GM23338 (cell line): ENCODE measurements around the gene ITPRID2. TPM values are rescaled to one million over a fixed set of nuclear protein-coding genes. Genes with fewer than 3 reads are reported as not detected.

Experiments
- ATAC-seq: fragments of 200-7000 bp; cut with Tn5 transposase; 3 replicates; pipeline ENCODE4 v1.9.1; 2020
- DNase-seq: peaks from one replicate; pipeline ENCODE4 v3.0.0-alpha.2; 2015; ENCODE audit warnings: low spot score
- H2AFZ ChIP-seq: fragments of 200-600 bp; sonication (generic); 2 replicates; pipeline ENCODE4 v1.8.0; 2016; ENCODE audit warnings: antibody characterized with exemption, mild to moderate bottlenecking, moderate library complexity
- H3F3A ChIP-seq: fragments of 200-600 bp; sonication (generic); replicated peaks from 2 replicates; pipeline ENCODE4 v1.8.0; 2017; ENCODE audit warnings: antibody characterized with exemption, mixed run types, low read depth
- H3K27ac ChIP-seq: fragments of 200-600 bp; sonication (generic); 2 replicates; pipeline ENCODE4 v1.6.1; 2016; ENCODE audit warnings: low read depth
- H3K27me3 ChIP-seq: fragments of 200-600 bp; sonication (generic); 2 replicates; pipeline ENCODE4 v1.8.0; 2016; ENCODE audit warnings: mild to moderate bottlenecking, mixed run types, moderate library complexity; ENCODE audit not compliant: insufficient read depth
- H3K36me3 ChIP-seq: fragments of 200-600 bp; sonication (generic); 2 replicates; pipeline ENCODE4 v1.8.0; 2016; ENCODE audit warnings: mild to moderate bottlenecking; ENCODE audit not compliant: insufficient read depth
- H3K4me1 ChIP-seq: fragments of 200-600 bp; sonication (generic); 2 replicates; pipeline ENCODE4 v1.8.0; 2016; ENCODE audit warnings: mild to moderate bottlenecking, moderate library complexity; ENCODE audit not compliant: insufficient read depth
- H3K4me2 ChIP-seq: fragments of 200-600 bp; sonication (generic); 2 replicates; pipeline ENCODE4 v1.7.1; 2017; ENCODE audit warnings: mixed run types
- H3K4me3 ChIP-seq: fragments of 200-600 bp; sonication (generic); 2 replicates; pipeline ENCODE4 v1.6.1; 2016; ENCODE audit warnings: mixed run types
- H3K79me2 ChIP-seq: fragments of 200-600 bp; sonication (generic); replicated peaks from 2 replicates; pipeline ENCODE4 v1.8.0; 2017; ENCODE audit warnings: mild to moderate bottlenecking; ENCODE audit not compliant: insufficient read depth
- H3K9me2 ChIP-seq: fragments of 200-600 bp; sonication (generic); 2 replicates; pipeline ENCODE4 v1.8.0; 2017; ENCODE audit not compliant: insufficient read depth
- H4K20me1 ChIP-seq: fragments of 200-600 bp; sonication (generic); replicated peaks from 2 replicates; pipeline ENCODE4 v1.8.0; 2017; ENCODE audit warnings: mild to moderate bottlenecking; ENCODE audit not compliant: insufficient read depth
- H3K27ac Mint-ChIP-seq: 2 replicates; pipeline ENCODE4 v1.8.0; 2020; ENCODE audit warnings: inconsistent platforms, mild to moderate bottlenecking, moderate library complexity, mixed read lengths
- H3K27me3 Mint-ChIP-seq: 3 replicates; pipeline ENCODE4 v1.8.0; 2022; ENCODE audit warnings: low read depth, mild to moderate bottlenecking, moderate library complexity, mixed read lengths, inconsistent platforms; ENCODE audit not compliant: insufficient read depth, poor library complexity
- H3K36me3 Mint-ChIP-seq: 3 replicates; pipeline ENCODE4 v1.8.0; 2021; ENCODE audit warnings: low read depth, mild to moderate bottlenecking, inconsistent platforms, moderate library complexity, mixed read lengths
- H3K4me1 Mint-ChIP-seq: 3 replicates; pipeline ENCODE4 v1.8.0; 2020; ENCODE audit warnings: mild to moderate bottlenecking, inconsistent platforms, mixed read lengths
- H3K4me3 Mint-ChIP-seq: 3 replicates; pipeline ENCODE4 v1.8.0; 2021; ENCODE audit warnings: moderate library complexity, mild to moderate bottlenecking, inconsistent platforms, mixed read lengths
- H3K9me3 Mint-ChIP-seq: 3 replicates; pipeline ENCODE4 v1.8.0; 2020; ENCODE audit warnings: moderate library complexity, mild to moderate bottlenecking, inconsistent platforms, mixed read lengths
- CREB1 ChIP-seq: fragments of 250-450 bp; sonication (Bioruptor Pico); IDR thresholded peaks from 2 replicates; pipeline ENCODE4 v1.5.0; 2020; ENCODE audit warnings: low read depth, mild to moderate bottlenecking, moderate library complexity
- EZH2 ChIP-seq: fragments of 200-600 bp; sonication (generic); IDR thresholded peaks from one replicate; pipeline ENCODE4 v1.8.0; 2017; ENCODE audit warnings: antibody characterized with exemption, mild to moderate bottlenecking, low read depth; ENCODE audit not compliant: unreplicated experiment
- JUNB ChIP-seq: IDR thresholded peaks from one replicate; pipeline ENCODE4 v1.6.1; 2016; ENCODE audit warnings: antibody characterized with exemption; ENCODE audit not compliant: unreplicated experiment
- NANOG ChIP-seq: IDR thresholded peaks from 2 replicates; pipeline ENCODE4 v1.6.1; 2016; ENCODE audit warnings: antibody characterized with exemption, borderline replicate concordance
- POLR2AphosphoS5 ChIP-seq: IDR thresholded peaks from 2 replicates; pipeline ENCODE4 v1.6.1; 2016; ENCODE audit warnings: antibody characterized with exemption, low read depth
- STAT1 ChIP-seq: IDR thresholded peaks from one replicate; pipeline ENCODE4 v1.6.1; 2016; ENCODE audit warnings: antibody characterized with exemption; ENCODE audit not compliant: unreplicated experiment
- ZNF114 ChIP-seq: fragments of 250-450 bp; sonication (Bioruptor Pico); IDR thresholded peaks from 2 replicates; pipeline ENCODE4 v1.5.0; 2020; ENCODE audit warnings: mild to moderate bottlenecking, moderate library complexity
- ZNF331 ChIP-seq: fragments of 250-450 bp; sonication (Bioruptor Pico); IDR thresholded peaks from 2 replicates; pipeline ENCODE4 v1.5.0; 2020; ENCODE audit warnings: low read depth, mild to moderate bottlenecking, moderate library complexity
- polyA plus RNA-seq: library from polyadenylated mRNA; unstranded; fragments of >200 nt; fragmentation: Nextera tagmentation; extraction: Ambion mirVana; gene quantifications from 2 replicates; pipeline ENCODE4 v1.2.1, GENCODE V29; 2016
- total RNA-seq: library from RNA; depleted of rRNA; stranded (reverse); fragments of >200 nt; shearing (Covaris generic); gene quantifications from 2 replicates; pipeline ENCODE4 v1.2.3, GENCODE V29; 2014
- TF ChIP-seq, protein P1 (sequence below): IDR thresholded peaks from one replicate; pipeline ENCODE4 v1.6.1; 2018; ENCODE audit warnings: antibody characterized with exemption; ENCODE audit not compliant: unreplicated experiment
- TF ChIP-seq, protein P2 (sequence below): IDR thresholded peaks from 2 replicates; pipeline ENCODE4 v1.6.1; 2016; ENCODE audit warnings: antibody characterized with exemption
- TF ChIP-seq, protein P3 (sequence below): fragments of 250-450 bp; sonication (Bioruptor Pico); IDR thresholded peaks from 2 replicates; pipeline ENCODE4 v1.5.0; 2020; ENCODE audit warnings: mild to moderate bottlenecking, moderate library complexity

Gene ITPRID2
- total and polyA plus RNA-seq, 2 experiments from 2014 or later = 4.4 to 12.0 TPM

DNA sequence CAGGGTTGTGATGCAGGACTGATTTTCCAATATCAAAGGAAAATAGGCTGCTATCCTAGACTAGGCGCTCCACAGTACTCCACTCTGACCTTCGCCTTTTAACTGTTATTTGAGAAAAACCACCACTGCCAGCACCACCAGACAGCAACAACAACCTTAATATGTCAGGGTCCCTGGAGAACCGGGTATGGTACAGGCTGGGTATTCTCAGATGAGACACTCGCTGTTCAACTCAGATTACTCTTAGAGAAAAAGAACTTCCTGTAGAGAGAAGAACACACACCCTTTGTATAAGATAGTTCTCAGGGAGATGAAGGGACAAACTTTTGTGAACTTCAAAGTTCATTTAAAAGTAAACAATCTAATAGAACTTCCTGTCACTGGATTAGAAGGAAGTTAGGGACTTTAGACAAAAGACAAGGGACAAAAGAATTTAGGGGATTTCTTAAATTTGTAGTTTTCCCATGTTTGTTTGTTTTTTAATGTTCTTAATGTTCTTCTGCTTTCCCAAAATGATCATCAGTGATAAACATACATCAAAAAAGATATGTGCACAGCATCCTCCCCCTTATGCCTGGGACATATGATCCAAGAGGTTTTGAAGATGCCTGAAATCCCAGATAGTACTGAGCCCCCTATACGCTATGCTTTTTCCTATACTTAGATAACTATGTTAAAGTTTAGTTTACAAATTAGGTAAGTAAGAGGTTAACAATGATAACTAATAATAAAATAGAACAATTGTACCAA is 52.8 kb downstream of the ITPRID2 start:
- peaks cover 6% of the 10 kb centered on the region; the same call in 1 of the 2 replicates for H3K4me1 ChIP-seq
- TF ChIP-seq, protein P1, sequence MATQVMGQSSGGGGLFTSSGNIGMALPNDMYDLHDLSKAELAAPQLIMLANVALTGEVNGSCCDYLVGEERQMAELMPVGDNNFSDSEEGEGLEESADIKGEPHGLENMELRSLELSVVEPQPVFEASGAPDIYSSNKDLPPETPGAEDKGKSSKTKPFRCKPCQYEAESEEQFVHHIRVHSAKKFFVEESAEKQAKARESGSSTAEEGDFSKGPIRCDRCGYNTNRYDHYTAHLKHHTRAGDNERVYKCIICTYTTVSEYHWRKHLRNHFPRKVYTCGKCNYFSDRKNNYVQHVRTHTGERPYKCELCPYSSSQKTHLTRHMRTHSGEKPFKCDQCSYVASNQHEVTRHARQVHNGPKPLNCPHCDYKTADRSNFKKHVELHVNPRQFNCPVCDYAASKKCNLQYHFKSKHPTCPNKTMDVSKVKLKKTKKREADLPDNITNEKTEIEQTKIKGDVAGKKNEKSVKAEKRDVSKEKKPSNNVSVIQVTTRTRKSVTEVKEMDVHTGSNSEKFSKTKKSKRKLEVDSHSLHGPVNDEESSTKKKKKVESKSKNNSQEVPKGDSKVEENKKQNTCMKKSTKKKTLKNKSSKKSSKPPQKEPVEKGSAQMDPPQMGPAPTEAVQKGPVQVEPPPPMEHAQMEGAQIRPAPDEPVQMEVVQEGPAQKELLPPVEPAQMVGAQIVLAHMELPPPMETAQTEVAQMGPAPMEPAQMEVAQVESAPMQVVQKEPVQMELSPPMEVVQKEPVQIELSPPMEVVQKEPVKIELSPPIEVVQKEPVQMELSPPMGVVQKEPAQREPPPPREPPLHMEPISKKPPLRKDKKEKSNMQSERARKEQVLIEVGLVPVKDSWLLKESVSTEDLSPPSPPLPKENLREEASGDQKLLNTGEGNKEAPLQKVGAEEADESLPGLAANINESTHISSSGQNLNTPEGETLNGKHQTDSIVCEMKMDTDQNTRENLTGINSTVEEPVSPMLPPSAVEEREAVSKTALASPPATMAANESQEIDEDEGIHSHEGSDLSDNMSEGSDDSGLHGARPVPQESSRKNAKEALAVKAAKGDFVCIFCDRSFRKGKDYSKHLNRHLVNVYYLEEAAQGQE = no peak
- H3K27me3 ChIP-seq = no peaks in the 10 kb centered on the region
- no peak overlapping the region for H2AFZ ChIP-seq
- H3K27ac Mint-ChIP-seq = no peak overlapping the region
- H3K27me3 Mint-ChIP-seq = no peaks in the 10 kb centered on the region
- H3K36me3 ChIP-seq = no peaks in the 10 kb centered on the region
- peaks cover 4% of the 10 kb centered on the region; the same call in 1 of the 2 replicates for H3K9me2 ChIP-seq
- no peak overlapping the region for H3K27ac ChIP-seq
- H3K4me3 ChIP-seq = no peak overlapping the region
- ATAC-seq = no peak
- no peaks in the 10 kb centered on the region for H3K36me3 Mint-ChIP-seq
- no peaks in the 10 kb centered on the region for H4K20me1 ChIP-seq
- DNase-seq = no peak
- H3K4me2 ChIP-seq = no peak overlapping the region
- H3K4me3 Mint-ChIP-seq = no peak overlapping the region
- no peaks in the 10 kb centered on the region for H3K79me2 ChIP-seq
- no peaks in the 10 kb centered on the region for H3F3A ChIP-seq
- H3K4me1 Mint-ChIP-seq = no peaks in the 10 kb centered on the region; the same call in 2 of the 3 replicates
- no peaks in the 10 kb centered on the region for H3K9me3 Mint-ChIP-seq

DNA sequence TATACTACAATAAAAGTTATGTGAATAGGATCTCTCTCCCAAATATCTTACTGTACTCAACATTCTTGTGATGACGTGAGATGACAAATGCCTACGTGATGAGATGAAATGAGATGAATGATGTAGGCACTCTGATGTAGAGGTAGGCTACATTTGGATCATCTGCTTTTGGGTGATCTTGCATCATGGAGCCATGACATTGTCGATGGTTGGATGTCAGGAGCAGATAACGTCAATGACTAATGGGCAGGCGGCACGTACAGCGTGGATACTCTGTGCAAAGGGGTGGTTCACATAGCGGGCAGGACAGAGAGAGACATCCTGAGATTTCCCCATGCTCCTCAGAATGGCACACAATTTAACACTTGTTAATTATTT is 53.4 kb downstream of the ITPRID2 start:
- Histone ChIP-seq H3K4me3 (no peak overlapping the region), H3K4me2 (no peak overlapping the region), H3K9me2 (peaks cover 4% of the 10 kb centered on the region; the same call in 1 of the 2 replicates), H3K27ac (no peak overlapping the region), H2AFZ (no peak overlapping the region), H3K4me1 (peaks cover 6% of the 10 kb centered on the region; the same call in 1 of the 2 replicates), H3K36me3 (no peaks in the 10 kb centered on the region), H3K79me2 (no peaks in the 10 kb centered on the region), H3F3A (no peaks in the 10 kb centered on the region), H3K27me3 (no peaks in the 10 kb centered on the region), H4K20me1 (no peaks in the 10 kb centered on the region)
- no peak overlapping the region for H3K27ac Mint-ChIP-seq
- no peaks in the 10 kb centered on the region for H3K36me3 Mint-ChIP-seq
- H3K27me3 Mint-ChIP-seq = no peaks in the 10 kb centered on the region
- ATAC-seq (no peak), DNase-seq (no peak)
- no peak overlapping the region for H3K4me3 Mint-ChIP-seq
- TF ChIP-seq, protein P2, sequence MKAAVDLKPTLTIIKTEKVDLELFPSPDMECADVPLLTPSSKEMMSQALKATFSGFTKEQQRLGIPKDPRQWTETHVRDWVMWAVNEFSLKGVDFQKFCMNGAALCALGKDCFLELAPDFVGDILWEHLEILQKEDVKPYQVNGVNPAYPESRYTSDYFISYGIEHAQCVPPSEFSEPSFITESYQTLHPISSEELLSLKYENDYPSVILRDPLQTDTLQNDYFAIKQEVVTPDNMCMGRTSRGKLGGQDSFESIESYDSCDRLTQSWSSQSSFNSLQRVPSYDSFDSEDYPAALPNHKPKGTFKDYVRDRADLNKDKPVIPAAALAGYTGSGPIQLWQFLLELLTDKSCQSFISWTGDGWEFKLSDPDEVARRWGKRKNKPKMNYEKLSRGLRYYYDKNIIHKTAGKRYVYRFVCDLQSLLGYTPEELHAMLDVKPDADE = no peak
- TF ChIP-seq ZNF331 (no peak), STAT1 (no peak), CREB1 (CRISPR knock-in tag) (no peak), NANOG (no peak), EZH2 (no peak), JUNB (no peak), ZNF114 (no peak), POLR2AphosphoS5 (no peak)
- TF ChIP-seq, protein P3, sequence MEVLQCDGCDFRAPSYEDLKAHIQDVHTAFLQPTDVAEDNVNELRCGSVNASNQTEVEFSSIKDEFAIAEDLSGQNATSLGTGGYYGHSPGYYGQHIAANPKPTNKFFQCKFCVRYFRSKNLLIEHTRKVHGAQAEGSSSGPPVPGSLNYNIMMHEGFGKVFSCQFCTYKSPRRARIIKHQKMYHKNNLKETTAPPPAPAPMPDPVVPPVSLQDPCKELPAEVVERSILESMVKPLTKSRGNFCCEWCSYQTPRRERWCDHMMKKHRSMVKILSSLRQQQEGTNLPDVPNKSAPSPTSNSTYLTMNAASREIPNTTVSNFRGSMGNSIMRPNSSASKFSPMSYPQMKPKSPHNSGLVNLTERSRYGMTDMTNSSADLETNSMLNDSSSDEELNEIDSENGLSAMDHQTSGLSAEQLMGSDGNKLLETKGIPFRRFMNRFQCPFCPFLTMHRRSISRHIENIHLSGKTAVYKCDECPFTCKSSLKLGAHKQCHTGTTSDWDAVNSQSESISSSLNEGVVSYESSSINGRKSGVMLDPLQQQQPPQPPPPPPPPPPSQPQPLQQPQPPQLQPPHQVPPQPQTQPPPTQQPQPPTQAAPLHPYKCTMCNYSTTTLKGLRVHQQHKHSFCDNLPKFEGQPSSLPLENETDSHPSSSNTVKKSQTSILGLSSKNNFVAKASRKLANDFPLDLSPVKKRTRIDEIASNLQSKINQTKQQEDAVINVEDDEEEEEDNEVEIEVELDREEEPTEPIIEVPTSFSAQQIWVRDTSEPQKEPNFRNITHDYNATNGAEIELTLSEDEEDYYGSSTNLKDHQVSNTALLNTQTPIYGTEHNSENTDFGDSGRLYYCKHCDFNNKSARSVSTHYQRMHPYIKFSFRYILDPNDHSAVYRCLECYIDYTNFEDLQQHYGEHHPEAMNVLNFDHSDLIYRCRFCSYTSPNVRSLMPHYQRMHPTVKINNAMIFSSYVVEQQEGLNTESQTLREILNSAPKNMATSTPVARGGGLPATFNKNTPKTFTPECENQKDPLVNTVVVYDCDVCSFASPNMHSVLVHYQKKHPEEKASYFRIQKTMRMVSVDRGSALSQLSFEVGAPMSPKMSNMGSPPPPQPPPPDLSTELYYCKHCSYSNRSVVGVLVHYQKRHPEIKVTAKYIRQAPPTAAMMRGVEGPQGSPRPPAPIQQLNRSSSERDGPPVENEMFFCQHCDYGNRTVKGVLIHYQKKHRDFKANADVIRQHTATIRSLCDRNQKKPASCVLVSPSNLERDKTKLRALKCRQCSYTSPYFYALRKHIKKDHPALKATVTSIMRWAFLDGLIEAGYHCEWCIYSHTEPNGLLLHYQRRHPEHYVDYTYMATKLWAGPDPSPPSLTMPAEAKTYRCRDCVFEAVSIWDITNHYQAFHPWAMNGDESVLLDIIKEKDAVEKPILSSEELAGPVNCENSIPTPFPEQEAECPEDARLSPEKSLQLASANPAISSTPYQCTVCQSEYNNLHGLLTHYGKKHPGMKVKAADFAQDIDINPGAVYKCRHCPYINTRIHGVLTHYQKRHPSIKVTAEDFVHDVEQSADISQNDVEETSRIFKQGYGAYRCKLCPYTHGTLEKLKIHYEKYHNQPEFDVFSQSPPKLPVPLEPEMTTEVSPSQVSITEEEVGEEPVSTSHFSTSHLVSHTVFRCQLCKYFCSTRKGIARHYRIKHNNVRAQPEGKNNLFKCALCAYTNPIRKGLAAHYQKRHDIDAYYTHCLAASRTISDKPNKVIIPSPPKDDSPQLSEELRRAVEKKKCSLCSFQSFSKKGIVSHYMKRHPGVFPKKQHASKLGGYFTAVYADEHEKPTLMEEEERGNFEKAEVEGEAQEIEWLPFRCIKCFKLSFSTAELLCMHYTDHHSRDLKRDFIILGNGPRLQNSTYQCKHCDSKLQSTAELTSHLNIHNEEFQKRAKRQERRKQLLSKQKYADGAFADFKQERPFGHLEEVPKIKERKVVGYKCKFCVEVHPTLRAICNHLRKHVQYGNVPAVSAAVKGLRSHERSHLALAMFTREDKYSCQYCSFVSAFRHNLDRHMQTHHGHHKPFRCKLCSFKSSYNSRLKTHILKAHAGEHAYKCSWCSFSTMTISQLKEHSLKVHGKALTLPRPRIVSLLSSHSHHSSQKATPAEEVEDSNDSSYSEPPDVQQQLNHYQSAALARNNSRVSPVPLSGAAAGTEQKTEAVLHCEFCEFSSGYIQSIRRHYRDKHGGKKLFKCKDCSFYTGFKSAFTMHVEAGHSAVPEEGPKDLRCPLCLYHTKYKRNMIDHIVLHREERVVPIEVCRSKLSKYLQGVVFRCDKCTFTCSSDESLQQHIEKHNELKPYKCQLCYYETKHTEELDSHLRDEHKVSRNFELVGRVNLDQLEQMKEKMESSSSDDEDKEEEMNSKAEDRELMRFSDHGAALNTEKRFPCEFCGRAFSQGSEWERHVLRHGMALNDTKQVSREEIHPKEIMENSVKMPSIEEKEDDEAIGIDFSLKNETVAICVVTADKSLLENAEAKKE = no peak
- no peaks in the 10 kb centered on the region; the same call in 2 of the 3 replicates for H3K4me1 Mint-ChIP-seq
- H3K9me3 Mint-ChIP-seq = no peaks in the 10 kb centered on the region
